ENCODE results near the gene NEMP1.
"Not testable (repeated sequence)": the region's sequence is repeated elsewhere in the genome, so short reads cannot be mapped to it uniquely, and the experiment has no call there.

NEMP1 gene

DNA sequence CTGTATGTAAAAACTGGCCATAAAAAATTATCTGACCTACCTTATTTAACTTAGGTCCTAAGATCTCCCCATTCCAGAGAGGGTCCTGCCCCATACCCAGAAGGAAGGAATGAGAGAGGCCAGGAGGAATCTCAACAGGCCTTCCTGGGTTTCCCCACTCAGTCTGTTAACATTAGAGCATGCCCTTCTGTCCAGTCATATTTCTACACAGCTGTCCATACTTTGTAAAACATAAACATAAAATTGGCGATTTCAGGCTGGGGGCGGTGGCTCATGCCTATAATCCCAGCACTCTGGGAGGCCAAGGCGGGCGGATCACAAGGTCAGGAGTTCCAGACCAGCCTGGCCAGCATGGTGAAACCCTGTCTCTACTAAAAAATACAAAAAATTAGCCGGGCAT lies 56.3 kb downstream of the NEMP1 start:
- not testable (repeated sequence) for DNase-seq

DNA sequence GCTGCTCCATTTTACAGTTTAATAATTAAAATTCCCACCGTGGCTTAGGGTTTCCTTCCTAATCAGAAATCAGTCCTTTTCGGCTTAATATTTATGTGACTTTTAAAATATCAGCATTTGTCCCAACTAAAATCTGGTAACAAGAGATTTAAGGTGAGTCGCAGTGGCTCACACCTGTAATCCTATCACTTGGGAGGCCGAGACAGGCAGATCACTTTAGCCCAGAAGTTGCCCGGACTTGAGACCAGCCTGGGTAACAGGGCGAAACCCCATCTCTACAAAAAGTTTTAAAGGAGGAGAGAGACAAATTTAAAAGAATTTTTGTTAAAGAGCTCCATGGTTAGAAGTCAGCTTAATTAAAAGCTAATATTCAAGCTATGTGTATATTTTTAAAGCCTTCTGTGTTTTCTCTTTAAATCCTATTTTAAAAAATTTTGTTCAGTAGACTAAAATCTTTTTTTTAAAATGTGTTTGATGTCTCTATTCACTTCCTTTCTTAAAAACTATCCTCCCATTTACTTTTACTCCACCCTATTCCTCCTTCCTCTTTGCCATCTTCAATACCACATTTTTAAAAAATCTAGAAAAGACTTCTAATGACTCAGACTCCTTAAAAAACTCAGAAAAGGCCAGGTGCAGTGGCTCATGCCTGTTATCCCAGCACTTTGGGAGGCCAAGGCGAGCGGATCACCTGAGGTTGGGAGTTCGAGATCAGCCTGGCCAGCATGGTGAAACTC lies 58.4 kb downstream of the NEMP1 start:
- no peak for DNase-seq

DNA sequence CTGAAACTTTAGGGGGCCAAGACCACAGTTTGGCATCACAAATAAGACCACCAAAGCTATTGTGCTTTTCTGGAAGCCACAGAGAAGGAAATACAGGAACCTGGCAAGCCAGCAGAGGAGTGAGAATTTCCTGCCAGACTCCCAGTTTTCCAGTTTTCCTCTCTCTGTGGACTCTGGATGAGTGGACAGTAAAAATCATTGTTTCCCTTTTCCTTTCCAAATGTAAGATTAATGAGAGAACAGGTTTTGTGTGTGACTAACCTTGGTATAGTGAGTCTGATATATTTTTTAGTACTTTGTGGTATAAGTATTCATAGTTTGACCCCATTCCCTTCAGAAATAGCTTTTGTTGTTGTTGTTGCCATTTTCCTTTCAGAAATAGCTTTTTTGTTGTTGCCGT lies 59.7 kb downstream of the NEMP1 start:
- no peak for DNase-seq

DNA sequence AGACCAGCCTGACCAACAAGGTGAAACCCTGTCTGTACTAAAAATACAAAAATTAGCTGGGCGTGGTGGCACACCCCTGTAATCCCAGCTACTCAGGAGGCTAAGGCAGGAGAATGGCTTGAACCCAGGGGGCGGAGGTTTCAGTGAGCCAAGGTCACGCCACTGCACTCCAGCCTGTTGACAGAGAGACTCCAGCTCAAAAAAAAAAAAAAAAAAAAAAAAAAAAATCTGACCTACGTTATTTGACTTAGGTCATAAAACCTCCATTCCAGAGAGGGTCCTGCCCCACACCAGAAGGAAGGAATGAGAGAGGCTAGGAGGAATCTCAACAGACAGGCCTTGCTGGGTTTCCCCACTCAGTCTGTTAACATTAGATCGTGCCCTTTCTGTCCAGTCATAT lies 60.2 kb downstream of the NEMP1 start:
- not testable (repeated sequence) for DNase-seq

DNA sequence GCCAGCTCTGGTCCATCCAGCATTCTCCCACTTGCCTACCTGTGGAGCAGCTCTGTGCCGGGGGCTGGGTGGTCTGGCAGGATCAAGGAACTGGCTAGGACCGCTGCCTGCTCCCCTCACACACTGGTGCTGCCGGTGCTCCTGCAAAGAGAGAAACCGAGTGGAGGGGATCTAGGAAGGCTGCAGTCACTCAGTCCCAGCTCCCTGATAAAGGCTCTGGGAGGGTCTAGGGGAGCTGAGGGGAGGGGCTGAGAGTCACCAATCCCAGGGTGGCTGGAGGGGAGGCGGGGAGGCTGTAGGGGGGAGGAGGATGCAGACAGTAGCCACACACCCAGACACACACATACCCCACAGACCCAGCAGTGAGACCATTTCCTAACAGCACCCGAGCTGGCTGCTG lies 62.2 kb downstream of the NEMP1 start, which contains the start of gene TAC3:
TSS of gene TAC3 (minus strand) at position 182 of the 400 bp plus-strand sequence. CDS start 732 bp downstream, outside the sequence.
- DNase-seq: no peak

DNA sequence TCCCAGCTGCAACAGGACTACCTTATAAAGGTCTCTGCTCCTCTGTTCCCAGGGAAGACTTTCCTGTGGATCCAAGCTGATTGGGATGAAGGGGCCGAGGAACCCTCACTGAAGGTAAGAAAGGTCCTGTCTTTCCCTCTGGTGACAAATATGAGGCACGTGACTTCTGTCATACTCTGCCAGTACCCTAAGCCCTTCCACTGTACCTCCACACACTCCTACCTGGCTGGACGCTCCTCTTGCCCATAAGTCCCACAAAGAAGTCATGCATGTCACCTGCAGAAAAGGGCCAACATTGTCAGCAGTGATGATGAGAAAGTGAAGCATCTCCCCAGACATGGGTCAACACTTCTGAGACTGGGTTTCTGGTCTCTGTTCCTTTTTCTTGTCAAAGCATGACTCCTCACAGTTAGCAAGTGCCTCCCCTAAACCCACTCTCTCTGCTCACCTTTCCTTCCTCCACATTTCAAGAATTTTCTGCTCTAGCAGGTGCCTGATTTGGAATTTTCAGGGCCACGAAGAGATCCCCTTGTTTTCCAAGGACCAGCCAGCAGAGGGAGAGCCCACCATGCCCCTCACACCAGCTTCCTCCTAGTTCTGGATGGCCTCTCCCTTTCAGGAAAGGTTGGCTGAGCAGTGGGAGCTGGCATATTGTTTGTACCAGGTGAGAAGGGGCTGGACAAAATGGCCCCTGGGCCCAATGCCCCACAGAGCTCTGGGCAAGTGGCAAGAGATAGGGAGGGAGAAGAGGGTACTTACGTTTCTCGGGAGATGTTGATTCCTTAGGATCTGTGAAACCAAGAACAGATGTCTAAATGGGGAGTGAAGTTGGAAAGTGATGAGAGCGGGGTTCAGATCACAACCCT lies 65.8 kb downstream of the NEMP1 start:
- no peak for DNase-seq

DNA sequence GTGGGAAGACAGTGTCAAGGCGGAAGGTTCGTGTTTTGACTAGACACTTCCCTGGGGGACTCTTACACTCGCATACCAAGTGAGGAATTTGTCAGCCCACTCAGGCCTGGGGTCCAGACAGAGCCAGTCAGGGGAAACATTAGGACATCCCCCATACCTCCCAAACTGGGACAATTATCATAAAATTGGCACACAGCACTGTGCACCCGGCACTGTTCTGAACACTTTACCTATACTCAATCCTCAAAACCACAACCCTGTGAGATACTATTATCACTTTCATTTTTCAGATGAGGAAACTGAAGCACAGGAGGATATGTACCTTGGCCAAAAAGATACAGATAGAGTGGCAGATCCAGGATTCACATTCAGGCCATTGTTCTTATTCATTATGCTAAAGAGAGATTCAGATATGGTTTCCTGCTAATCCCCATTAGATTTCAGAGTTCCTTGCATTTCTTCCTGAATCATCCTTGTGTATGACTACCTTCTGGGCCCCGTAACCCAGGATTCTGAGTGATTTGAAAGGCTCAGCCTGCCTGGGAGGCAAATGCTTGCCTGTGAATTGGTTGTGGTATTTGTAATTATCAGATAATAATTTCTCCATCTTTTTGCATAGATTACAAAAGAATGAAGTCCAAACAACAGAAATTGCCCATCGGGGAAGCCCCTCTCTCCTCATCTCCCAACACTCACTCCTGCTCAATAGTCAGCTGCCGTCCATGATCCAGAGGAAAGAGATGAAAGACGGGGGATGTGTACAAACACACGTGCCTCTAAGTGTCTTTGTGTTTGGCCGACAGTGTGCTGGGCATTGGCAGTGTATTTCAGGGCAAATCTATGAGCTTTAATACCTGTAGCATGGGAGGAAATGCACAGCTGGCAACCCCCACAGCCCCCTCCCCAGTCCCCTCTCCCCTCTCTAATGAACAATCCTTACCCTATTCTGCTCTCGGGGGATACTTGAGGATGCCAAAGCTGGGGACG lies 66.9 kb downstream of the NEMP1 start:
- no peak for DNase-seq

DNA sequence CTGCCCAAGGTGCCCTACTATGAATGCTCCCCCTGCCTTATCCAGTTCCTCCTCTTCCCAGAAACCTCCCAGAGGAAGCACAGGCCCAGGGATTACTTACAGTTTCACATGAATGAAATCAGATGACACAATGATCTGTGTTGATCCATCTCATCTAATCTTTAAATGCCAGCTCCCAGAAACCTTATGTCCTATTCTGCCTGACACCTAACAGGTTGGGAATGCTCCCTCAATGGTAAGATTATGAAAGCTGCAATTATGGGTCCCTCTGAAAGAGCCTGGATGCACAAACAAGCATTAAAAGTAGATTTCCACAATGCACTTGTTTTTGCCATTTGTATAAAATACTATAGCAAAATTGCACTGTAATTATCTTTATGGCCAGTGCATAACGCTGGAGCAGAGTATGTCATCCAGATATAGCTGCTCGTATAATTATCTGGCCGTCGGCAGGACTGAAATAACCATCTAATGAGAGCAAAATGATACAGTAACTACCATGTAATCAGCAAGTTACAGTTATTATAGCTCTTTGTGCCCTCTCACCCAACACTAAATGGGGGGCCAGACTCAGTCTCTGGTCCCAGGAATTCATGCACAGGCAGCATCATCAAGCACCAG lies 67.9 kb downstream of the NEMP1 start:
- no peak for DNase-seq

DNA sequence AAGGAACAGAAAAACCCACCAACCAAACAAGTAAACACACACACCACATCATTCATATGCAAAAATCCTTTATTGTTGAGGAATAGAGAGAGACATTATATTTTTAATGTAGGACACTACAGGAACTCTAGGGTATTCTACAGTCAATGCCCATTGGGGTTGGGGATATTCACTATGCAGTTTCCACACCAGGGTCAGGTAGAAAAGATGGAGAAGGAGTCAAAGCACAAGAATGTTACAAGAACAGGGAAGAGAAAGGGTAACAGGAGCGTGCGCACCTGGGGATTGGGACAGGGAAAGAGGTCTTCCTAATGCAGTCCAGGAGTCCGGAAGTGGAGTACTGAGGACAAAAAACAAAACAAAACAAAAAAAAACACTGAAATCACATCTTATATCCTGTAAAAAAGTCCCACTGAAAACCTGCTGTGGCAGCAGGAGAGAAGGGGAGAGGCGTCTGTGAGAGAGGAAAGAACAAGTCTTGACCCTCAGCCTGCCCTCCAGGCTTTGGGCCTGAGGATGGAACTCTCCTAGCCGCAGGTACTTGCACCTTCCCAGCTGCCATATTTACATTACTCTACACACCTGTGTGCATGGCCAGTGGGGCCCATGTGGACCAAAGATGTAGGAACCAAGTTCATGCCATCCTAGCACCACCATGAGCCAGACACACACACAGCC lies 68.5 kb downstream of the NEMP1 start:
- no peak for DNase-seq

DNA sequence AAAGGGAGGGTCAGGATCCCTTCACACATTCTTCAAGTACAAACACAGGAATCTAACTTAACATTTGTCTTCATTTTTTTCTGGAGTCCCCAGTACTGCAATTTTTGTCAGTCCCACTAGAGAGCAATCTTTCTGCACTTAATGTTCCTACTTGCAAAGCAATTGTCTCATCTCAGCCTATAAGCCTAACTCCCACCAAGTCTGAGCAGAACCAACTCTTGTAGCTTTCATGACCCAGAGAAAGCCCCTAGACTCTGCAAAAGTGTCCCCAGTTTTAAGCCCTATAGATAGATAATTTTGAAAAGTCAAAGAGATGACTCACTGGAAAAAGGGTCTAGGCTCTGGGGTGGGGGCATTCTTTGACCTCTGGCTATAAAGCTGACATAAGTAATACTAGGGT lies 70.4 kb downstream of the NEMP1 start:
- no peak for DNase-seq

DNA sequence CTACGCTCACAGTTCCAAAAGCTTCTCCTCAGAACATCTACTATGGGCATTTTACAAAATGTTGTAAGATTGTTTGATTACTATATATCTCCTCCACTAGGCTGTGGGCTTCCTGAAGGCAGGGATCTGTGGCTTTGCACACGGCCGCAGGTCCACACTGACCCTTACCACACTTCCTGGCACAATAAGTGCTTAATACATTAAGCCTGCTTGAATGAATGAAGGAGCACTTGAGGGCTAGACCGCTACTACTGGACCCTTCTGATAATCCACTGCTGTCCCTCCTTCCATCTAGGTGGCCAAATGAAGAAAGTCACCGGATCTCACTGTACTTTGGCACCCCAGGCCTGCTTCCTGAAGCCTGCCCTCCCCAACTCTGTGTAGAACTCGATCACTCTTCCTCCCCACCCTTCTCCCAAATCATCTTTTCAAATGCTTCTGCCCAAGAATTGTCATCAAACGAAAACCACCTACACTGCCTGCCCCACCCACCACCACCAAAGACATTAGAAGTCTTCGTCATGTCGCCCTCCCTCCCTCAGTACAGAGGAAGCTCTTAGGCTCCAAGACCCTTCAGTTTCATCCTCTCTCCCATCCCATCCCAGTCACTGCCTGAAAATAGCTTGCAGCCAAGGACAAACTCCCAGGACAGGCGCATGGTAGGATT lies 71.6 kb downstream of the NEMP1 start:
- DNase-seq: no peak

DNA sequence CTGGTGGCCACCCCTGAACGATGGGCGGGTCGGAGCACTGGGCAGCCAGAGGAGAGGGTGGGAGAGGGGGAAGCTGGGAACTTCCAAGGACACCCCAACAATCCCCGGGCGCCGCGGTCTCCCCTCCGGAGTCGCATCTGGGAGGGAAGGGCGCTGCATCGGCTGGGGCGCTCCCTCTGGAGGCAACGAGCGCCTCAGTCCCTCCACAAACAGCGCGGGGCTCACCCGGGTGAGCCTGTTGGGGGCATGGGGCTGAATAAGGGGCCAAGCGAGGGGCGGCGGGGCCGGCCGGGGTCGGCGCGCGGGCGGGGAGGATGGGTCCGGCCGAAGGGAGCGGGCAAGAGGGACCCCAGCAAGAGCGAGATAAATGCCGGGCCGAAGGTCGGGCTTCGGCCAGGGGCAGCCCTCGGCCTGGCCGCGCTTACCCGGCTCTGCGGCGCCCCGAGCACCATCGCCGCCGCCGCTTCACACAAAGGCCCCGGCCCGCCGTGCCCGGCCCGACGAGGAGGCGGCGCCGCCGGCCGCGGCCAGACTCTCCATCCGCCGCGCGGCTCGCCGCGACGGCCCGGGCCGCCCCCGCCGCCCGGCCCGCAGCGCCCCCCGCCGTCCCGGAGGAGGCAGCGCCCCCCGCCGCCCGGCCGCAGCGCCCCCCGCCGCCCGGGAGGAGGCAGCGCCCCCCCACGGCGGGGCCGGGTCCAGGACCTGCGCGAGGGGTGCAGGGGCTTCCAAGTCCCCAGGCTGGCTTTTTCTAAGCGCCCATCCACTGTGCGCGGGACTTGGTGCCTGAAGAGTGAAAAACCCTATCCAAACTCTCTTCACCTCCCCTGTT lies 72.4 kb downstream of the NEMP1 start, which contains the start of gene ZBTB39:
TSS of gene ZBTB39 (minus strand) at position 567 of the 829 bp plus-strand sequence. CDS start 1,629 bp downstream, outside the sequence.
- no peak for DNase-seq

Measured in NCI-H1436 treated with DMSO at 0.1 percent for 48 hours (cell line).